GM19397 (cell line): ENCODE data around the gene SNRK.

Source experiments
- ATAC-seq: cut with Tn5 transposase; IDR thresholded peaks from one replicate; pipeline ENCODE4 v1.9.1; 2021; ENCODE audit warnings: mild to moderate bottlenecking, moderate library complexity; ENCODE audit not compliant: unreplicated experiment

SNRK gene, protein sequence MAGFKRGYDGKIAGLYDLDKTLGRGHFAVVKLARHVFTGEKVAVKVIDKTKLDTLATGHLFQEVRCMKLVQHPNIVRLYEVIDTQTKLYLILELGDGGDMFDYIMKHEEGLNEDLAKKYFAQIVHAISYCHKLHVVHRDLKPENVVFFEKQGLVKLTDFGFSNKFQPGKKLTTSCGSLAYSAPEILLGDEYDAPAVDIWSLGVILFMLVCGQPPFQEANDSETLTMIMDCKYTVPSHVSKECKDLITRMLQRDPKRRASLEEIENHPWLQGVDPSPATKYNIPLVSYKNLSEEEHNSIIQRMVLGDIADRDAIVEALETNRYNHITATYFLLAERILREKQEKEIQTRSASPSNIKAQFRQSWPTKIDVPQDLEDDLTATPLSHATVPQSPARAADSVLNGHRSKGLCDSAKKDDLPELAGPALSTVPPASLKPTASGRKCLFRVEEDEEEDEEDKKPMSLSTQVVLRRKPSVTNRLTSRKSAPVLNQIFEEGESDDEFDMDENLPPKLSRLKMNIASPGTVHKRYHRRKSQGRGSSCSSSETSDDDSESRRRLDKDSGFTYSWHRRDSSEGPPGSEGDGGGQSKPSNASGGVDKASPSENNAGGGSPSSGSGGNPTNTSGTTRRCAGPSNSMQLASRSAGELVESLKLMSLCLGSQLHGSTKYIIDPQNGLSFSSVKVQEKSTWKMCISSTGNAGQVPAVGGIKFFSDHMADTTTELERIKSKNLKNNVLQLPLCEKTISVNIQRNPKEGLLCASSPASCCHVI

DNA sequence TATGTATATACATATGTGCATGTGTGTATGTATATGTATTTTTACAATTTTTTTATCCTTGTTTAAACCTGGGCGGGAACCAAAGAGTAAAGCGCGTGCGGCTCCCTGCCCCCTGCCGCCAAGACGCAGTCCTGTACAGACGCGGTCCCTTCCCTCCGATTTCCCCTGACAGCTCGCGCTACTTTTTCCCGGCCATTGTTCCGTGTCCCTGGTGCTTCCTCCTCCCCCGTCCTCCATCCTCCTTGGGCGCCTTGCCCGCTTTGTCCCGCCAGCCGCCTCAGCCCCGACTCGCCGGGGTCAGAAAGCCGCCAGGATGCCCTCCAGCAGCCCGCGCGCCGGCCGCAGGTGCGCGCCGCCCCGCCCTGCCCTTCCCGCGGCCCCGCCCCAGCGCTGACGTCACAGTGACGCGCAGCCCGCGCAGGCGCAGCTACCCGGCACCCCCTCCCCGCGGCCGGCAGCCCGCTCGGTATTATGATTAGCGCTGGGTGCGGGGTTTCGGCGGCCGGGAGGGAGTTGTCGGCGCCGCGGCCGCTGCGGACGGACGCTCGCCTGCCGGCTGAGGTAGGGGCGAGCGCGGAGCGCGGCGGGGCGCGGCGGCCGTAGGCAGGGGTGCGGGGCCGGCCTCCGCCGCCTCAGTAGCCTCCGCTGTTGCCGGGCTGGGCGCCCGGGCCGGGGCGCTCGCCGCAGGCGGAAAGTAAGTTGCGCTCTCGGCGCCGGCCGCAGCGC lies at the start of gene SNRK:
Gene SNRK, plus strand, starts transcription at position 426 of the 726 bp plus-strand sequence. CDS start 16,664 bp downstream, outside the sequence.
- peak; percentile 91 for ATAC-seq

DNA sequence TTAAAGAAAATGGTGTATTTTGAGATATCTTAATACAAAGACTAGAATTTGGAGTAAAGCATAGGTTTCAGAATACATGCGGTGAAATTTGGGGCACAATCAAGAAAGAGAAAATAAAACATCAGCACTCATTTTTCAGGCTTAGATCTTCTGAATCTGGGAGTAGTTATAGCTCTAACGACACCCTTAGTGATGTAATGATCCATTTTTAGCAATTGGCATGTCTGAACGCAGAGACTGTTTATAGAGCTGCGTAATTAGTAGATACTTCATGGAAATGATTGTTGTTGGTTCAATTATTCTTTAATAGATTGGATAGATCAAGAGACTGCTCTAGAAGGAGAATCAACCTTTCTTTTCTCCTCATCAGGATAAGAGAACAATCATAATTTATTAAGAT lies 47.5 kb upstream of the SNRK start:
- no peak for ATAC-seq

DNA sequence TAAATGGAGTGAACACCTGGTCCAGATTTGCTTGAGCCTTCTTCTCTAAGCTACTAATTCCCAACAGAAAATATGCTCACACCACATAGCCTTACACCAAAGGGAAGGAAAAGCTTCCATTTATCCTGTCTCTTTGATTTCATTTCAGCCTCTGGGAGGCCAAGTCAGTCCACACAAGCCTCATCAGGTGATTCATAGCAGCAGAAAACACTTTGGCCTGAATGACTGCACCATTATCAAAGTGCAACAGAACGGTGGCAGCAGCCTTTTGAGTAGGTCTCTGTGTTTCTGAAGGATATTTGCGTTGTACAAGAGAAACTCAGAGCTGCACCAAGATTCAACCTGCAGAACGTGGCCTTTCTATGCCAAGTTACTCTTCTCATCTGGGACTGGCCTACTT lies 46.6 kb upstream of the SNRK start:
- ATAC-seq: no peak

DNA sequence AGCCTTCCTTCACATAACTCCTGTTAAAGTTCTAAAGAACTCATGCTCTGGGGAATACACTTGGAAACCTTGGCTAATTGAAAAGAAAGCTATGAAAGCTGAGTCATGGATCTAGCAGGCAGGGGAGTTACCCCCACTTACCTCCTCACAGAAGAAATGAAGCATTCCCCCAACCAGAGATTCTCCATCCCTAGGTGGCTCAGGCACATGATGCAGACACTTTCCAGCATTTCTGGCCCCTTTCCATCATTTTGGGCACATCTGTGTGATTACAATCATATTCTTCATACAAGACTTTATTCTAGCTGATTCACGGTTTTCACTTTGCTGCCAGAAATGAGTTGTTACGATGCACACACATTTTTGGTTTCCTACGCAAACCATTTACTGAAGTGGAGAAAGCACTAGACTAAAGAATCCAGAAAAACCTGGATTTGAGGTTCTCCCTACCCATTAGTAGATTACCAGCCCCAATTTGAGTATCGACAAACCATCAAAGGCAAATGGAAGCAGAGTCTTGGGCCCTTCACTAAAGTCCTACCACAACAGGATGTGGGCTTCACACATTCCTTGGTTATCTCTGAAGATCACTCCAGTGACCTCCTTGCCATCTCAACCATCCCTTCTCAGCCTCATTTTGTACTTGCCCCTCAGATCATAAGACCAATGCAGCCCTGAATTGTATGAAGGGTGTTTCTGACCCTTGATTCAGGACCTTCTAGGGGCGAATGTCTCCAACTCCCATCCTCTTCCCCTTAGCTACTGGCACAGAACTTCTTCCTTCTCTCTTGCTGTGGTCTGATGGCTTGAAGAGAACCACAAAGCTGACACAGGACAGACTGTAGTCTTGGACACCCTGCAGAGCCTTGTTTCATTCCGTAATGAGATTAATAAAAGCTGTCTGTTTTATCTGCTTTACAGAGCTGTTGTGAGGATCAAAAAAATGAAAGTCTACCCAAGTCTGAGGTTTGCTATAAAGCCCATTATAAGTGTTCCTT lies 42.5 kb upstream of the SNRK start:
- ATAC-seq: no peak

DNA sequence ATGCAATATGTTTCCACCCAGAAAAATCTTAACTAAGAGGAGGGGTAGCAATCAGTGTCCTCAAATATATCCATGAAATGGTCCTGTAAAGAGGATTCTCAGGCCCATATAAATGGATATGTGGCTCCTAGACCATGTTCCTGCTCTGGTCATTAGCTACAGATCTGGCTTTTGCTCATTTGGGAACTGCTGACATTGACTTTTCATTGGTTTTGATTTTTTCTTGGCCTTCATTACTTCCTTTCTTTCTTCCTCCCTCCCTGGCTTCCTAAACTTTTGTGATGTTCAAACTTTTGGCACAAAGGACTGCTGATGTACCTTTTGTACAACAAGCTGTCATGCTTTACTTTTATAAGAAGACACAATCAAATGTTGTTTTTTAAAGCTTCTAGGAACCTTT lies 41.6 kb upstream of the SNRK start:
- ATAC-seq: no peak

DNA sequence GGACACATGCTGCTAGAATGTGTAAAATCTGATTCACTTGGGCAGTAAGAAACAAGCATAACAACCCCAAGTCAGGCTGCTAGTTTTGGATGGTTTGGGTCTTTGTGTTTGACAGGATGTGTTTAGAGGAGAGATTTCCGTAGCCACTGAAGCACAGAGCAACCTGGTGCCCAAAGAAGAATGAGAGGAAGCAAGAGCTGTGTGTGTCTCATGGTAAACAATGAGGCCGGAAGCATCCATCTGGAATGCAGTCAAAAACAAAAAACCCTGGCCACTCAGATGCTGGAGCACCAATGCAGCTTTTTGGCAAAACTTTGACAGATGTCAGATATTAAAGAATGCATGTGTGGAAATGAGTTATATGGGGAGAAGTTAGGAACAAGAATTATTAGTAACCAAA lies 39.4 kb upstream of the SNRK start:
- peak; percentile 57 for ATAC-seq

DNA sequence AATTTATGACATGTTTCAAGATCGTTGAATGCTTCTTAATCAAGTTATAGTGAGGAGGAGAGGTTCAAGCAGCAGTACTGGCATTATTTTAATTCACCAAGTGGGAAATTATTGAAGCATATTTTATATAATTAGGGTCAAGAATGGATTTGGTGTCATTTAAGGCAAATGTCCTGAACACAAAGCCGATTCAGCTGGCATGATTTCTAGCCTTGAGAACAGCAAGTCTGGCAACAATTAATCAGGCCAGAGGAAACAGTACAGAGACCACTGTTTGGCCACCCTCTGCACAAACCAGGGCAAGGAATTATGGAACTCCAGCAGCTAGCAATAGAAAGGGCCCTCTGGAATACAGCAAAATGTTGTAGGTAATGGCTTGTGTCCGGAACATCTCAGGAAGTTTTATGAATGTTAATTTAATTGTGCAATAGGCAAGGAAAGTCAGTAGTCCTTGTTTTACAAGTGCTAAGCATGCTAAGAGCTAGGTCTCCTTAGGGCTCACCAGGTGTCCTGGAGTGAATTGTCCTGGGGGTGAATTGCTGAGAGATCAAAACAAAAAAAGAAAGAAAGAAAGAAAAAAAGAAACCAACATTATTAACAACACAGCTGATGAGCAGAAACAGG lies 38.7 kb upstream of the SNRK start:
- ATAC-seq: no peak

DNA sequence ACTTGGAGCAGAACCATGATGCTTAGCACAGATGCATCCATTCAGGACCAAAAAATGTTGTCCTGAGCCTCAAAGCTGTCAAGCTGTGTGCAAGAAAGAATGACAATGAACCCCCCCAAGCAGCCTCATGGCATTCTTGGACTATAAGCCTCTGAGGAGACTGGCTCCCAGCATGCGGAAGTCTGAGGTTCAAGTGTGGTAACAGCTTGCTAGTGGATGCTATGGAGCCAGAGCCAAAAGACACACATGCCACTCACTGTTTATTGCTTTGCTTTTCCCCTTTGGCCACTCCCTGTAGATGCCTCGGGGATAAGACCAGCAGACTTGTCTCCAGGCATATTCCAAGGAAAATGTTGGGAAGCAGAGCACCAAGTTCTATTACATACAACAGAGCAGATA lies 38.2 kb upstream of the SNRK start:
- no peak for ATAC-seq

DNA sequence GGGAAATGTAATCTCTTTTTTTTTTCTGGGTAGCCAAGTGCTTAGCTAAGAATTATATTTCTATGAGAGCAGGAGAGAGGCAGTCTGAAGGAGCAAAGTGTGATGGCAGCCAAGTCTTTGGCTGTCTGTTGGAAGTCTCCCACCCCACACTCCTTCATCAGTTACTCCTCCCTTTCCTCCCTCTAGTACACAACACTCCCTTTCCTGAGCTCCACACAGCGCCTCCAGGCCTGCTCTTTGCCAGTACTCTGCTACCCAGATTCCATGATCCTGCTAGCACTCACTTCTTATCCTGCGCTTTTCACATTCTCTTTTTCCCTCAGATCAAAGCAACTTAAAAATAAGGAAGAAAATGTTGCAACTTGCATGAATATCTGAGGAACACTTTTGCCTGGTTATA lies 37.4 kb upstream of the SNRK start:
- no peak for ATAC-seq

DNA sequence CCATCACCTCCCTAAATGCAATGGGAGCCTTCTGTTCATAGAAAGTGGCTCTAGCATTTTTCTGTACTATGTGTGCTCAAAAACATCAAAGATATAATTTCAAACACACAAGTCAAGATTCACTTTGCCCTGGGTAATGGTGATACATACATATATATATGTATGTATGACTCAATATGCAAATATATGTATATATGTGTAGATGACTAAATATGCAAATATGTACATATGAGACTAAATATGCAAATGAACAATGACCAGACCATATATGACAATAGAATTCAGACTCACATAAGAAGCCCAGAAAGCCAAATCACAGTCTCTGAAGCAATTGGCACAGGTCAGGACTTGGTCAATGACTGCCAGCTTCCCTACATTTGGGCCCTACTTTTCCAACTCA lies 36.9 kb upstream of the SNRK start:
- ATAC-seq: no peak

DNA sequence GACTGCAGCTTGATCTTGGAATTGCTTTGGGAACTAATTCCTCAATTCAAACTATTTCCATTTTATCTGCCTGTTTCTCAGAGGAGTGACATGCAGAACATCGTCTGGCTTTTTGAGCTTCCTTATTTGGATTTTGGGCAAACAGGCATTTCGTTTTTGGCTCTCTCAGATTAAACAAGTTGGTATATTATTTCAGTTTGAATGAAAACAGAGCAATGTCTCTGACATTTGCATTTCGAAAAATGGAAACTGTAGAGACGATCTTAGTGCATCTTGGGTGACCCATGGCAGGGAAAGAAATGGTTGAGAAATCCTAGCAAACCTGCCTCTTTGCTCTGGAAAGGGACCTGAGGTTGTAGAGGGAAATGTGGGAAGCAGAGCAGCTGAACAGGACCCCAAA lies 33.0 kb upstream of the SNRK start:
- no peak for ATAC-seq

DNA sequence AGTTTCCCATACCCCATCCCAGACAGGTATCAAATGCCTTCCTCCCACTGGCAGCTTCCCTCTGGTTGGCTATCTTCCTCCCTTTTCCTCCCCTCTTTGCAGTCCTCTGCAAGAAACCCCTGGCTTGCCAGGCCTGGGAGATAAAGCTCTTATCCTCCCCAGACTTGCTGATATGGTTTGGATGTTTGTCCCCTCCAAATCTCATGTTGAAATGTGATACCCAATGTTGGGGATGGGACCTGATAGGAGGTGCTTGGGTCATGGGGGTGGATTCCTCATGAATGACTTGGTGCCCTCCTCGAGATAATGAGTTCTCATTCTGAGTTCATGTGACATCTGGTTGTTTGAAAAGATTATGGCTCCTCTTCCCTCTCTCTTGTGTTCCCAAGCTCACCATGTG lies 32.2 kb upstream of the SNRK start:
- ATAC-seq: no peak

DNA sequence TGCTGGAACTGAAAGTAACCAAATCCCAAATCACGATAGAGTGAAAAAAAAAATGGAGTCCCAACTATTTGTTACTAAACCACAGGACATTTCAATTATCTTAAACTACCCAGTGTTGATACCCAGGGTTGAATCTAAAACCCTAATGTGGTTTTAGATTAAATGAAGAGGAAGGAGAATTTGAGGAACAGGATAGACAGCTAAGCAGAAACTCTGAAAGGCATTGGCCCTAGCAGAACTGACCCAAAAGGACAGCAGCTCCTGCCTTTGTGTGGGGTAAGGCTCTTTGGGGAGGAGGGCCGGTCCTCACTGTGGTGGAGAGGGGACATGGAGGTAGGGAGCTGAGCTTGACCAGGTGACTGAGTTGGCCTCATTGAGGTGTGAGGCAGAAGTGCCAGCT lies 30.7 kb upstream of the SNRK start:
- no peak for ATAC-seq

DNA sequence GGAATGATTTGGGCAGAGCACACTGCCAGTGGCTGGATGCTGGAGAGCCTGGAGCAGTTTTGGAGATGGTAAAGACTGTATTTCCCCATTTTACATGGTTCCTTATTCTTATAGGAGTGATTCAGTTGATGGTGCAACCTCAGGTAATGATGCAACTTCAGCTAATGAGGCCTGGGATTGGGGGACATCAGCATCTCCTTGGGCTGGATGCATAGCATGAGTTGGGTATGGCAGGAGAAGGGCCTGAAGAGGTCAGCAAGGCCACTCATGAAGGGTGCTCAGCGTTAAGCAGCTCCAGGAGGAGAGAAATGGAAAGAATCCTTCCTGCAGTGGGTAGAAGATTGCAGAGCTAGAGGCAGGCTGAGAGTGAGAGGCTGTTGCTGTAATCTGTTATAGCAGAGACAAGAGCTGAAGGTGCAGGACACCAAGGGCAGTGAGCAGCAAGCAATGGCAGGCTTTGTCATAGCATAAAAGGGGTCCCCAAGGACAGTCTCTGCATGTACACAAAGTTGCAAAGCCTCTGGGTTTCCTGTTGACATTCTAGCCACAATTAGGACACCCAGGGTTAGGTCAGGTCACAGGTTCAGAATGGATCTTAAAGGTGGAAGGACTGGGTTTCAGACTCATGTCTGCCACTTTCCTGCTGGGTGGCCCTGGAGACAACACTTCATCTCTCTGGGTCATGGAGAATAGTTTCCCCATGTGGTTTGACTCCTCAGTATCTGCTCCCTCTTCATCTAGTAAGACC lies 29.5 kb upstream of the SNRK start:
- no peak for ATAC-seq

DNA sequence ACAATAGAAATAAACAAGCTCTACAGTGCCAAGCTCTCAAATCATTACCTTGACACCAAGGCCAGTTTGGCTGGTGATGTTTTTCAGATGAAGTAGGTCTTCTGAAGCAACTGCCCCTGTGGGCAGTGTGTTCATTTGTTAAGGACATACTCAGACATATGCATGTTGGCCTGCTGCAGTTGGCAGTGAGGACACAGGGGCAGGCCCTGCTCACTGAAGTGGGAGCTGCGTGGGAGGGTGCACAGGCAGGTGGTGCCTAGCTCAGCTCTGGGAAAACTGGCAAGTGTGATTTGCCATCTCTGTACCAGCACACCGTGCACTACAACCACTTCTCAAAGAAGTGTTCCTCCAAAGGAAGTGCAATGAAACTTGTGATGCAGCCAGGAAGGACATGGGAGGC lies 28.5 kb upstream of the SNRK start:
- ATAC-seq: no peak

DNA sequence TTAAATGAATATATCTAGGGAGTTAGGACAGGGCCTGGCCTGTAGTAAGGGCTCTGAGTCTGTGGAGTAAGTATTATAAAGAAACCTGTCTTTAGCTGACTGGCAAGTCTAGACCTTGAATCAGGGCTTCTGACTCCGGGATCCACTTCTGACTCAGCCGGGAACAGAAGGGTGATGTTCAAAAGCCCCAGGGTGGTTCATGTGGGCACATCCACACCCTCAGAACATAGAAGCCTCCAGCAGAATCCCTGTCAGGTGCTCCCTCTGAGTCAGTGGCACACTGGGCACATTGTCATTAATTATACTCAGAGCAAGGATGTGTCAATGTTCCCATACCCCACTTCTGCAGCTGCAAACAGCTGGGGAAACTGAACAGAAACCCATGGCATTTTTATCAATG lies 26.7 kb upstream of the SNRK start:
- no peak for ATAC-seq

DNA sequence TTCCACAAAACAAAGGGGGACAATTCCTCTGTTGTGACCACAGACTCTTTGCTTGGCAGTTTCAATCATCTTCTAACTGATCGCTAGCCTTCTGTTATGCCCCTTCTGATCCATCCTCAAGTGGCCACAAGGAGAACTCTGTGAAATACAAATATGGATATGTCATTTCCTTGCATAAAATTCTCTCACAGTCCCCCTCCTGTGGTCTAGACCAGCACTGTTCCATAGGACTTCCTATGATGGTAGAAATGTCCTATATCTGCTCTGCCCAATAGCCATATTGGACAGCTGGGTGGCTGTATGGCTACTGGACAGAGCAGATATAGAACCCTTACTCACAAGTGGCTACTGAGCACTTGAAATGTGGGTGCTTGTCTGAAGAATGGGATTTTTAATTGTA lies 25.9 kb upstream of the SNRK start:
- ATAC-seq: no peak

DNA sequence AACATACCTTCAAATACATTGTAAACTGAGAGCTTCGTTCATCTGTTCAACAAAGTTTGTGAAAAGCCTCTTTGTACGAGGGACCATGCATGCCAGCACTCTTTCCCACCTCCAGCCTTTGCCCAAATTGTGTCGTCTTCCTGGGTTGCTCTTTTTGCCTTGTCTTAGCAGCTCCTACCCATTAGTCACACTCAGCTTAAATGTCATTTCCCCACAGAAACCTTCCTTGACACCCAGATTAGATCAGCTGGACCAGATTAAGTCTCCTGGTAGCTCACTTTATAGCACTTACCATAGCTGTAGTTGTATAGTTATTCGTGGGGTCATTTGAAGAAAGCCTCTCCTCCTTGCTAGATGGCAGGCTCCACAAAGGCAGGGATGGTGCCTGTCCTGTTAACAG lies 24.1 kb upstream of the SNRK start:
- no peak for ATAC-seq

DNA sequence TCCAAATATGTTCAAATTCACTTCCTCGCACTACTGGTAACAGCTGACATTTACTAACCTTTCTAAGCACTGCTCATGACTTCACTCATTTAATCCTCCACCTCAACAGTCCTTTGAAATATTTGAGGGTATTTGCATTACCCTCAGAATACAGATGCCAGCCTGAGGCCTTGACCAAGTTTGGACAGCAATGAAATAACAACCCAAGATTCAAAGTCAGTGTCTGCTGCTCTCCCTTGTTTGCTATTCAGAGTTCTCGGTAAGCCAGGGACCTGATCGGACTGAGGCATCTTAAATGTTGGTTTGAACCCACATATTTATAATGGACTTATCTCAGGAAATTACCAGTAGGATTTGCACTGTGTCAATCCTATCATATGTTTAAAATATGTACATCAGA lies 19.9 kb upstream of the SNRK start:
- ATAC-seq: no peak
